Effector CD8-positive, alpha-beta T cell (primary cell): ENCODE results near the gene AP2A2.

Experiments
- DNase-seq: peaks from one replicate; lab custom pipeline; 2025; lab: John Stamatoyannopoulos, UW
- total RNA-seq, 4 experiments: gene quantifications; one replicate each; lab custom pipeline; 2026; lab: John Stamatoyannopoulos, UW

Gene AP2A2
- total RNA-seq = 49.6 to 88.6 (median 82.7) reads per million in 4 experiments

- peak; percentile 84 for DNase-seq
Measured at GRCh38 chr11:925496-926301, at the start of gene AP2A2. AP2A2 (plus strand) TSS chr11:925870; CDS start chr11:926022, 152 bp downstream.

DNA sequence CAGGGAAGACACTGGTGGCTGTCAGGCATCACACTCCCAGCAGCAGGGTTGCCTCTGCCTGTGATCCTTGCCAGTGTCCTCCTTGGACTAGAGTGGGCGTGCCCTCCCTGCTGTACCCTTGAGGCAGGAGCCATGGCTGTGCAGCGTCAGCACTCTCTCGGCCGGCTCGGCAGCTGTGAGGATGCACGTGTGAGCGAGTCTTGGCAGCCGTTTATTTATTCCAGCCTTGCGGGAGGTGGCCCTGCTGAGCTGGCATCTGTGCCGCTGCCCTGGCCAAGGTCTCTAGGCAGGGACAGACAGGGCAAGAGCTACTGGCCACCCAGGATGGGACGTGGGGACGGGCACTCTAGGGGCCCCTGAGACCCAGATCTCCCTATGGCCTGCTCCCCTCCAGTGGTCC is 49.1 kb upstream of the AP2A2 start:
- DNase-seq = no peak

DNA sequence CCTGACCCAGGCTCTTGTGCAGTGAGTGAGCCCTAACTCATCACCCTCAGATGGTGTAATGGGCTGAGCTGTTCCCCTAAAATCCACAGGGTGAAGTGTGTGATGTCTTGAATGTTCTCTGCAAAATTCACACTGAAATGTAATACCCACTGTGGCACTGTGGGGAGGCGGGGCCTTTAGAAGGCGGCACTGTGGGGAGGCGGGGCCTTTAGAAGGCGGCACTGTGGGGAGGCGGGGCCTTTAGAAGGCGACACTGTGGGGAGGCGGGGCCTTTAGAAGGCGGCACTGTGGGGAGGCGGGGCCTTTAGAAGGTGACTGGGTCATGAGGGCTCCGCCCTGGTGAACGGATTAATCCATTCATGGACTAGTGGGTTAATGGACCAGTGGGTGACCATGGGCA is 48.1 kb upstream of the AP2A2 start:
- DNase-seq = no peak

GRCh38 chr11:880447-880846 is 45.2 kb upstream of the AP2A2 start:
- DNase-seq = no peak

GRCh38 chr11:882596-882995 is 43.1 kb upstream of the AP2A2 start:
- DNase-seq = no peak

DNA sequence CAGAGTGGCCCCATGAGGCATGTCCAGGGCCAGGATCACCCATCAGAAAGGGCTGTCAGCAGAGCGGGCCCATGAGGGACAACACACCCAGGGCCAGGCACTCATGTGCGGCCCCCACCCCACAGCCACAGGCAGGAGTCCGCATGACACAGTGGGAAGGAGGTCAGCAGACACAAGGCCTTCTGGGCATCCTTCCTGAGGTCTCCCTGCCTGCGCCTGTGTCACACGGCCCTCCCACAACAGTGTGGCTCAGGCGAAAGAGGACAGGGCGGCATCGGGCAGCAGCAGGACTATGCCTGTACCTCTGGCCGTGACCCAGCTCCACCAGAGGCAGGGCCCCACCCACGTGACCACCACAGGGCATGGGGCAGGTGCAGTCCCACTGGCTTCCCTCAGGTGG is 42.1 kb upstream of the AP2A2 start:
- no peak for DNase-seq

DNA sequence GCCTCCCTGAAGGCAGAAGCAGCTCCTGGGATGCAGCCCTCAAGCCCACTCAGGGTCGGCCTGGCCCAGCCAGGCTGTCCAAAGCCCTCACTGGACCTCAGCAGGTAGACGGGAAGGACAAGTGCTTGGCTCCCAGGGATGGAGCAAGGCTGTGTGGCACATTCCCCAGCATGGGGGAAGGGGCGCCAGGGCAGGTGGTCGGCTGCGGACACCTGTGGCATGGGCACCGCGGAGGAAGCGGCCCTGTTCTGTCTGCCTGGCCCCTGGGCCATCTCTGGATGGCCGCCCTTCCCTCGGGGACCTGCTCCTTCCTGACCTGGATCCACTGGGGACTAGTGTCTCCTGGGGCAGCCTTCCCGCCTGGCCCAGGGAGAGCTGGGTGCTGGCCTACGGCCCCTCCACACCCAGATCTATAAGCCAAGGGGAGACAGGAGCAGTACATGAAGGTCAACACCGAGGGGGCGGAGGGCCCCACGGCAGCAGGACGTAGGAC is 41.0 kb upstream of the AP2A2 start:
- no peak for DNase-seq

DNA sequence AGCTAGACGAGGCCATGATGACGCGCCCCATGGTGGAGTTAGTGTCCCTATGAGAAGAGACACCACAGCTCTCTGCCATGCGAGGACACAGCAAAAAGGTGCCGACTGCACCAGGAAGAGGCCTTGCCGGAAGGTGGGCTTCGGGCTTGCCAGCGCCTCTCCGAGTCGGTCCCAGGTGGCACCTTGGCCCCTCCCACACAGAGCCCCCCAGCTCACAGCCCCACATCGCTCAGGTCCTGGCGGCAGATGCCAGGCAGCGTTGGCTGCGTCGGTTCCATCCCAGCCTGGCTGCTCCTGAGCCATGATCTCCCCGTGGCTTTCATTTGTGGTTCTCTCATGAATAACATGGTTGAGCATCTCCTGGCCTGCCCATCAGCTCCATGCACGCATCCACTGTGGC is 39.1 kb upstream of the AP2A2 start:
- DNase-seq = no peak

GRCh38 chr11:887589-887988 is 38.1 kb upstream of the AP2A2 start:
- no peak for DNase-seq

DNA sequence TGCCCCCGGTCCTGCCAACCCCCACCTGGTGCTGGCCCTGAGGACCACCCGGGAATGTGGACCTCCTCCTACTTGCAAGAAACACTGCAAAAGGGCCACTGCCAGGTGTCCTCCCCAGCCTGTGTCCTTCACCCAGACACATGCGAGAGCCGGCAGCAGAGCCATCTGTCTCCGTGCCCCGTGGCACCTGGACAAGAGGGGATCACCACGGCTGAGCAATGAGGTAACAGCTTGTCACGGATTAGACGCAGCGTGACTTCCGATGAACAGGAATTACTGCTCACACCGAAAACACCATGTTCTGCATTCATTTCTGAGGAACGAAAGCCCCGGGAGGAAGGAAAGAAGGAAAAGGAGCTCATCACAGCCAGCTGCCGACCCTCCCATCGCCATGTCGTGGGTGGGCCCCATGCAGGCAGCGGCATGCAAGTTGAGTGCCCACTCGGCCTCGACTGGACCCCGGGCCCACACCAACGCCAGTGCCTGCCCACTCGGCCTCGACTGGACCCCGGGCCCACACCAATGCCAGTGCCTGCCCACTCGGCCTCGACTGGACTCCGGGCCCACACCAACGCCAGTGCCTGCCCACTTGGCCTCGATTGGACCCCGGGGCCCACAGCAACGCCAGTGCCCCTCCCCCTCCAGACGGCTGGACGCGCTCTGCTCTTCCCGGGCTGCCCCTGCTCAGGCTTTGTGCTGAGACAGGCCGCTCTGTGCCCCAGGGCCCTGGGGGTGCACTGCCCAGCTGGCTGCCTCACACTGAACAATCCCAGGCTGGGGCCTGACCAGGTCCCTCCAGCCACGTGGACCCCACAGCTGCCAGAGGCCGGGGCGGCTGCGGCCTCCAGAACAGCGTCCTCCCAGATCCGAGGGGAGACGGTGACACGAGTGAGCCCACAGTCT is 37.1 kb upstream of the AP2A2 start:
- no peak for DNase-seq

GRCh38 chr11:889257-889656 is 36.4 kb upstream of the AP2A2 start:
- no peak for DNase-seq

DNA sequence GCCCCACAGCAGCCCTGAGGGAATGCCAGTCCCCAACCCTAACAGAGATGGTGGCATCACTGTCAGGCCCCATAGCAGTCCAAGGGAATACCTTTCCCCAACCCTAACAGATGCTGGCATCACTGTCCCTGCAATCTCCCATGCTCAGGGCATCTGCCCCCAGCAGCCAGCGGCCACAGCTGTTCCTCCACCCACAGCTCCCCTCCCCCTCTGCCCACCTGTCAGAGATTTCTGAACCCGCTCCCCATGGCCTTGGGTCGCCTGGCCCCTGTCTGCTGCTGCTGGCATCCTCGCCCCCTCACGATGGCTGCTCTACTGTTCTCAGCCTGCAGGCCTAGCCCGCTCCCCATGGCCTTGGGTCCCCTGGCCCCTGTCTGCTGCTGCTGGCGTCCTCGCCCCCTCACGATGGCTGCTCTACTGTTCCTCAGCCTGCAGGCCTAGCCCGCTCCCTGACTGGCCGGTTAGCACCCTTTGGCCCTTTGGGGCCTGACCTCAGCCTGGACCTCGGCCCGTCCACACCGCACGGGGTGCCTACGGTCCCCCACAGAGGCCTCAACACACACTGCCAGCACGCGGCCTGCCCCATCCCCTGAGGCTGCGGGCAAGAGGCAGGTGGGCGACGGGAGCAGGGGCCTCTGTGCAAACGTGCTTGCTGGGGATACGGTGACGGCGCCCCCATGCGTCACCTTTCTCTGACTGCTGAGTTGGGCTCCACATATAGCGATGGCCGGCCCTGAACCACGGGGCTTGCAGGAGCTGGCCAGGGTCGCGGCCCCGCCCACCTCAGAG is 35.8 kb upstream of the AP2A2 start:
- DNase-seq = no peak

- DNase-seq = no peak
Measured at GRCh38 chr11:890794-891540, 34.7 kb upstream of the AP2A2 start.

- DNase-seq = no peak
Measured at GRCh38 chr11:893008-893654, 32.5 kb upstream of the AP2A2 start.

GRCh38 chr11:894575-895201 is 31.0 kb upstream of the AP2A2 start:
- DNase-seq = no peak

GRCh38 chr11:895331-896110 is 30.1 kb upstream of the AP2A2 start:
- no peak for DNase-seq

GRCh38 chr11:897253-898142 is 28.2 kb upstream of the AP2A2 start:
- no peak for DNase-seq

GRCh38 chr11:898143-898511 is 27.5 kb upstream of the AP2A2 start:
- DNase-seq = no peak
